ENCODE data around the gene VAV1. TPM values are rescaled to one million over a fixed set of nuclear protein-coding genes. Genes with fewer than 3 reads are reported as not detected.
"Not testable (repeated sequence)": the region's sequence is repeated elsewhere in the genome, so short reads cannot be mapped to it uniquely, and the experiment has no call there.

VAV1 gene
- total RNA-seq, 1 donor from 2014 or later: 36.2 TPM

DNA sequence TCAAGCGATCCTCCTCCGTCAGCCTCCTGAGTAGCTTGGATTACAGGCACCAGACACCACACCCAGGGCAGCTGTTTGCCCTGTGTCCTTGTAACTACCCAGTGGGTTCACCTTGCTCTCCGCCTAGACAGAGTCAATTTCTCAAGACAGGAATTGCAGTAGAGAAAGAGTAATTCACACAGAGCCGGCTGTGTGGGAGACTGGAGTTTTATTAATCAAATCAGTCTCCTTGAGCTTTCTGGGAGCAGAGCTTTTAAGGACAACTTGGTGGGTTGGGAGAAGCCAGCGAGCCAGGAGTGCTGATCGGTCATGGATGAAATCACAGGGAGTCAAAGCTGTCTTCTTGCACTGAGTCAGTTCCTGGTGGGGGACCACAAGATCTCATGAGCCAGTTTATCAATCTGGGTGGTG is 94.2 kb downstream of the VAV1 start:
- Histone ChIP-seq H3K4me3 (no peak overlapping the region), H3K4me1 (peaks cover 16% of the 10 kb centered on the region), H3K27me3 (ENCODE audit: low read depth) (no peaks in the 10 kb centered on the region), H3K9me3 (no peaks in the 10 kb centered on the region), H3K27ac (no peak overlapping the region), H3K36me3 (no peaks in the 10 kb centered on the region)
- ATAC-seq (no peak), DNase-seq (no peak)
- intact Hi-C loops (cut with DNase I): no loop called here
- TF ChIP-seq, protein P1, sequence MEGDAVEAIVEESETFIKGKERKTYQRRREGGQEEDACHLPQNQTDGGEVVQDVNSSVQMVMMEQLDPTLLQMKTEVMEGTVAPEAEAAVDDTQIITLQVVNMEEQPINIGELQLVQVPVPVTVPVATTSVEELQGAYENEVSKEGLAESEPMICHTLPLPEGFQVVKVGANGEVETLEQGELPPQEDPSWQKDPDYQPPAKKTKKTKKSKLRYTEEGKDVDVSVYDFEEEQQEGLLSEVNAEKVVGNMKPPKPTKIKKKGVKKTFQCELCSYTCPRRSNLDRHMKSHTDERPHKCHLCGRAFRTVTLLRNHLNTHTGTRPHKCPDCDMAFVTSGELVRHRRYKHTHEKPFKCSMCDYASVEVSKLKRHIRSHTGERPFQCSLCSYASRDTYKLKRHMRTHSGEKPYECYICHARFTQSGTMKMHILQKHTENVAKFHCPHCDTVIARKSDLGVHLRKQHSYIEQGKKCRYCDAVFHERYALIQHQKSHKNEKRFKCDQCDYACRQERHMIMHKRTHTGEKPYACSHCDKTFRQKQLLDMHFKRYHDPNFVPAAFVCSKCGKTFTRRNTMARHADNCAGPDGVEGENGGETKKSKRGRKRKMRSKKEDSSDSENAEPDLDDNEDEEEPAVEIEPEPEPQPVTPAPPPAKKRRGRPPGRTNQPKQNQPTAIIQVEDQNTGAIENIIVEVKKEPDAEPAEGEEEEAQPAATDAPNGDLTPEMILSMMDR (IDR thresholded peaks at IDR 0.05): no peak

DNA sequence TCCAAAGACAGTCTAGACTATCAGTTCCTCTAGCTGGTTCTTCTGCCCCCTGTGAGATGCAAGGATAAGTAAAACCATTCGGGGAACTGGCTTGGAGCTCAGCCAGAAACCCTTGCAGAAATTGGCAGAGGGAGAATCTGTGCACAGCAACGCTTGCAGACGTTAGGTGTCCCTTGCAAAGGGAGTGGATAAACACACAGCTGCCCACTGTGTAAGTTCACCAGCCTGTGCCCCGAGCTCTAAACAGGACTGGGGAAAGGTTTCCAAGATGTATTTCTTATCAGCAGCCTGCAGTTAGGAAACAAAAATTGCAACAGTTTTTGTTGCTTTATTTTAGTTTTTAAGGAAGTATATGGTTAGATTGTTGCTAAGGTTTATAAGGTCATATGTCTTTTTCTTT is 95.8 kb downstream of the VAV1 start:
- Histone ChIP-seq H3K27ac (no peak overlapping the region), H3K27me3 (ENCODE audit: low read depth) (no peaks in the 10 kb centered on the region), H3K9me3 (no peaks in the 10 kb centered on the region), H3K4me1 (peaks cover 8% of the 10 kb centered on the region), H3K36me3 (no peaks in the 10 kb centered on the region), H3K4me3 (no peak overlapping the region)
- ATAC-seq (peak; percentile 5 to 24), DNase-seq (peak; percentile 57)
- TF ChIP-seq, protein P1 (IDR thresholded peaks at IDR 0.05): no peak
- intact Hi-C loops (cut with DNase I): no loop called here

DNA sequence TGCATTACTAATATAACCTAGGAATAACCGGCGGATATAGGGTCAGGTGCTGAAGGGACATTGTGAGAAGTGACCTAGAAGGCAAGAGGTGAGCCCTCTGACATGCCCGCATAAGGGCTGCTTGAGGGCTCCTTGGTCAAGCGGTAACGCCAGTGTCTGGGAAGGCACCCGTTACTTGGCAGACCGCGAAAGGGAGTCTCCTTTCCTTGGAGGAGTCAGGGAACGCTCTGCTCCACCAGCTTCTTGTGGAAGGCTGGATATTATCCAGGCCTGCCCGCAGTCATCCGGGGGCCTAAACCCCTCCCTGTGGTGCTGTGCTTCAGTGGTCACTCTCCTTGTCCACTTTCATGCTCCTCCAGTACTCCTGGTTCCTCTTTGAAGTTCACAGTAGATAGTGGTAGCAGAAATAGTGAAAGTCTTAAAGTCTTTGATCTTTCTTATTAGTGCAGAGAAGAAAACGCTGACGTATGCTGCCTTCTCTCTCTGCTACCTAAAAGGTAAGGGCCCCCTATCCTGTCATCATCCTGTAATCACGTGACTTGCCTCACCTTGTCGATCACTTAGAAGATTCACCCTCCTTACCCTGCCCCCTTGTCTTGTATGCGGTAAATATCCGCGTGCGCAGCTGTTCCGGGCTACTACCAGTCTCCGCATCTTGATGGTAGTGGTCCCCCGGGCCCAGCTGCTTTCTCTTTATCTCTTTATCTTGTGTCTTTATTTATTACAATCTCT is 96.8 kb downstream of the VAV1 start:
- ATAC-seq; intact Hi-C loops (cut with DNase I); H3K36me3 ChIP-seq; H3K27ac ChIP-seq; H3K27me3 ChIP-seq (ENCODE audit: low read depth); H3K4me3 ChIP-seq; DNase-seq; H3K9me3 ChIP-seq; H3K4me1 ChIP-seq: not testable (repeated sequence)

DNA sequence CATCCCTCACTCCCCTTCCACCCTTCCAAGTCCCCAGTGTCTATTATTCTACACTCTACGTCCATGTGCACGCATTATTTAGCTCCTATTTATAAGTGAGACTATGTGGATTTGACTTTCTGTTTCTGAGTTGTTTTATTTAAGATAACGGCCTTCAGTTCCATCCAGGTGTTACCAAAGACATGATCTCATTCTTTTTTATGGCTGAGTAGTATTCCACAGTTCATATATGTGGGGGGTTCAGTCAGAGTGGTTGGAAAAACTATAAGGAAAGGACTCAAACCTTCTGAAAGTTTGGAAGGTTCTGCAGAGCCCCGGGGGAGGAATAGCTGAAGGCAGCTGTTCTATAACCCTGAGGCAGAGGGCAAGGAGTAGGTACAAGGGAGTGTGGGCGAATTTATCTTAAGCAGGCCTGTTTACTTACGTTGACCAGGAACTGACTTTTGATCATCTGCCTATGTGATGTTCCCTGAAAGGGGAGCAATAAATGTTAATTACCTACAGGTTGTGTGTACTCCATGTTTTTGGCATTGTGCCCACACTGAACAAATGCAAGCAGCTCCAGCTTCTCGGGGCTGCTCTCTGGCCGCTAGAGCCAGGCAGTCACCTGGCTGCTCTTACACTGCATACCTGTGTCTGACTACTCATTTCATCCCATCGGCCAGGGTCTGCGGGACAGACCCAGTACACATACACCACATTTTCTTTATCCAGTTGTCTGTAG is 101.4 kb downstream of the VAV1 start:
- Histone ChIP-seq H3K36me3 (no peaks in the 10 kb centered on the region), H3K27me3 (ENCODE audit: low read depth) (no peaks in the 10 kb centered on the region), H3K4me1 (no peaks in the 10 kb centered on the region), H3K27ac (no peak overlapping the region), H3K9me3 (no peaks in the 10 kb centered on the region), H3K4me3 (no peak overlapping the region)
- intact Hi-C loops (cut with DNase I): no loop called here
- DNase-seq: no peak
- ATAC-seq: no peak
- TF ChIP-seq, protein P1 (IDR thresholded peaks at IDR 0.05): no peak

DNA sequence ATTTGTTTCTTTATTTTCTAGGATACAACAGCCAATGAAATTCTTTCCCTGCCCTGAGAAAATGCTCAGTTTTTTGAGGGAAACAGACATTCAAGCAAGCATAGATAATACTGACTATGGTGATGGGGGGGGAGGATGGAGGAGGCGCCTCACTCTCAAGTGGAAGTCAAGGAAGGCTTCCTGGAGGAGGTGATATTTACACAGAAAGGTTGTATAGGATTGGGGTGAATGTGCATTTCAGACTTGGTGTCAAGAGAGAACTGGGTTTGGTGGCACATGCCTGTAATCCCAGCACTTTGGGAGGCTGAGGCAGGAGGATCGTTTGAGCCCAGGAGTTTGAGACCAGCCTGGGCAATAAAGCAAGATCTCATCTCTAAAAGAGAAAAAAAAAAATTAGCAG is 102.7 kb downstream of the VAV1 start:
- no peaks in the 10 kb centered on the region for H3K9me3 ChIP-seq
- DNase-seq: no peak
- no peak overlapping the region for H3K4me3 ChIP-seq
- no peaks in the 10 kb centered on the region for H3K36me3 ChIP-seq
- intact Hi-C loops (cut with DNase I): no loop called here
- peaks cover 2% of the 10 kb centered on the region for H3K27me3 ChIP-seq (ENCODE audit: low read depth)
- no peak for ATAC-seq
- no peaks in the 10 kb centered on the region for H3K4me1 ChIP-seq
- no peak overlapping the region for H3K27ac ChIP-seq
- TF ChIP-seq, protein P1 (IDR thresholded peaks at IDR 0.05): no peak

DNA sequence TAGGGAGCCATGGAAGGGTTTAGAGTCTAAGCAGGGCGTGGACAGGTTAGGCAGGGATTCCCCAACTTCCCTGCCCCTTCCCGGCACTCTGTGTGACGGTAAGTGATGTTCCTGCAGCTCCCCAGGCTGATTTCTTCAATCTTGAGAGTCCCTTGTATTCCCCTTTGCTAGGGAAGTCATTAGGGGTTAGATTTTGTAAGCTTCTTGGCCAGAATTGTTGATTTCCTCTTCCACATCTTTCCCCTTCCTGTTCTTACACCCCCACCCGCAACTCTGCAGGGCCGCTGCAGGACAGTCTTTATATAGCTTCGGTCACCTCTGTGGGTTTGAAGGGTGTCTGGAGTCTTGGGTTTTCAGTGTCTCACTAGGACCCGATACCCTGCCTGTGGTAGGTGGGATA is 104.2 kb downstream of the VAV1 start:
- H3K27me3 ChIP-seq (ENCODE audit: low read depth): peaks cover 7% of the 10 kb centered on the region
- DNase-seq (peak; percentile 51), ATAC-seq (peak in 1 of 2 donors; percentile 72)
- intact Hi-C loops (cut with DNase I): no loop called here
- no peaks in the 10 kb centered on the region for H3K4me1 ChIP-seq
- H3K36me3 ChIP-seq: no peaks in the 10 kb centered on the region
- H3K9me3 ChIP-seq: no peaks in the 10 kb centered on the region
- no peak overlapping the region for H3K4me3 ChIP-seq
- TF ChIP-seq, protein P1 (IDR thresholded peaks at IDR 0.05): no peak
- H3K27ac ChIP-seq: no peak overlapping the region

All from lower lobe of right lung (tissue), 2 donors.